Hypothalamus (tissue), 51 donors: ENCODE measurements around the gene POLD2.
"Not testable (repeated sequence)": the region's sequence is repeated elsewhere in the genome, so short reads cannot be mapped to it uniquely, and the experiment has no call there.

ENCODE experiments used
- DNase-seq, 51 donors: peaks; one replicate each; lab custom pipeline; 2025; lab: John Stamatoyannopoulos, UW

Gene POLD2

GRCh38 chr7:44139311-44140010, 16.1 kb upstream of the POLD2 start:
- no peak for DNase-seq

- no peak for DNase-seq
These were observed 15.3 kb upstream of the POLD2 start for GRCh38 chr7:44138698-44139097.

GRCh38 chr7:44136731-44137130, 13.4 kb upstream of the POLD2 start:
- no peak for DNase-seq

- DNase-seq, result peak in 11 of 51 donors; percentile 8 to 46 (median 25)
These were observed 11.7 kb upstream of the POLD2 start for GRCh38 chr7:44134943-44135628.

GRCh38 chr7:44133295-44133694, 9.9 kb upstream of the POLD2 start:
- no peak for DNase-seq

GRCh38 chr7:44132039-44132438, 8.7 kb upstream of the POLD2 start:
- no peak for DNase-seq

- no peak for DNase-seq
These were observed 8.1 kb upstream of the POLD2 start for GRCh38 chr7:44131173-44132029.

GRCh38 chr7:44128721-44129582, 5.6 kb upstream of the POLD2 start:
- DNase-seq, result no peak

- DNase-seq, result no peak
These were observed 3.8 kb upstream of the POLD2 start for GRCh38 chr7:44127161-44127560.

- not testable (repeated sequence) for DNase-seq
These were observed 3.2 kb upstream of the POLD2 start for GRCh38 chr7:44126574-44126973.

- DNase-seq, result no peak
These were observed 1.5 kb upstream of the POLD2 start for GRCh38 chr7:44124822-44125202.

- DNase-seq, result no peak
These were observed 819 bp downstream of the POLD2 start for GRCh38 chr7:44122529-44122928.

- DNase-seq, result no peak
These were observed 1.5 kb downstream of the POLD2 start for GRCh38 chr7:44121761-44122420.

GRCh38 chr7:44120395-44120794, 3.0 kb downstream of the POLD2 start:
- no peak for DNase-seq

- no peak for DNase-seq
These were observed 3.4 kb downstream of the POLD2 start for GRCh38 chr7:44119829-44120380.

- no peak for DNase-seq
These were observed 5.4 kb downstream of the POLD2 start for GRCh38 chr7:44117801-44118429.

- DNase-seq, result no peak
These were observed 6.3 kb downstream of the POLD2 start for GRCh38 chr7:44116789-44117666.
